PFSK-1 (cell line): Measurements from ENCODE around the gene ALOX15B.
A peak's percentile ranks its signal among the peaks of the same experiment; 100 is the strongest.

ENCODE experiments used
- FOXP2 ChIP-seq: optimal IDR thresholded peaks from 2 replicates; pipeline ENCODE3; 2011; ENCODE audit warnings: borderline replicate concordance, control low read depth, inconsistent platforms; ENCODE audit not compliant: insufficient read depth; ENCODE audit errors: extremely low read length, extremely low read depth
- POLR2AphosphoS5 ChIP-seq: IDR thresholded peaks from 2 replicates; pipeline ENCODE4 v1.6.1; 2012; ENCODE audit warnings: low read depth, mild to moderate bottlenecking, control low read depth, low read length, moderate library complexity
- SIN3A ChIP-seq: IDR thresholded peaks from 2 replicates; pipeline ENCODE4 v1.6.1; 2012; ENCODE audit warnings: mild to moderate bottlenecking, low read length, moderate library complexity, borderline replicate concordance; ENCODE audit not compliant: insufficient read depth
- TAF1 ChIP-seq: IDR thresholded peaks from 2 replicates; pipeline ENCODE4 v1.6.1; 2012; ENCODE audit warnings: low read length, control low read depth, borderline replicate concordance; ENCODE audit not compliant: insufficient read depth
- TF ChIP-seq, protein P1 (sequence below), 2 experiments: IDR thresholded peaks; 2 replicates each; pipeline versions ENCODE4 v1.6.1 to v1.8.0; 2011 to 2012; ENCODE audit warnings: low read depth in 2 of 2, low read length in 2 of 2, control low read depth in 1 of 2, inconsistent platforms in 1 of 2, mild to moderate bottlenecking in 1 of 2, moderate library complexity in 1 of 2; ENCODE audit not compliant: insufficient read depth in 1 of 2

The ALOX15B gene

DNA sequence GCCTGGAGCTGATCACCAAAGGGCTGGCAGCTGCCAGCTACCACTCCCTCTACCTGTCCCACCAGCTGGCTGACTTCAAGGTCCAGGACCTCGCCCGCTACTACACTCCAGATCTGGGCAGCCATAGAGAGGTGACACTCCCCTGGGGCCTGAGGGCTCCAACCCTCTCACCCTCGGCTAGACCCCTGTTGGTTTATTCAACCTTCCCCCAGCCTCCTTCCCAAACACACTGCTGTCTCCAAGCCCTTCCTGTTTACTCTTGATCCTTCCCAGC is 30.7 kb downstream of the ALOX15B start:
- TF ChIP-seq FOXP2 (no peak), POLR2AphosphoS5 (no peak), SIN3A (no peak), TAF1 (no peak)
- TF ChIP-seq, protein P1, sequence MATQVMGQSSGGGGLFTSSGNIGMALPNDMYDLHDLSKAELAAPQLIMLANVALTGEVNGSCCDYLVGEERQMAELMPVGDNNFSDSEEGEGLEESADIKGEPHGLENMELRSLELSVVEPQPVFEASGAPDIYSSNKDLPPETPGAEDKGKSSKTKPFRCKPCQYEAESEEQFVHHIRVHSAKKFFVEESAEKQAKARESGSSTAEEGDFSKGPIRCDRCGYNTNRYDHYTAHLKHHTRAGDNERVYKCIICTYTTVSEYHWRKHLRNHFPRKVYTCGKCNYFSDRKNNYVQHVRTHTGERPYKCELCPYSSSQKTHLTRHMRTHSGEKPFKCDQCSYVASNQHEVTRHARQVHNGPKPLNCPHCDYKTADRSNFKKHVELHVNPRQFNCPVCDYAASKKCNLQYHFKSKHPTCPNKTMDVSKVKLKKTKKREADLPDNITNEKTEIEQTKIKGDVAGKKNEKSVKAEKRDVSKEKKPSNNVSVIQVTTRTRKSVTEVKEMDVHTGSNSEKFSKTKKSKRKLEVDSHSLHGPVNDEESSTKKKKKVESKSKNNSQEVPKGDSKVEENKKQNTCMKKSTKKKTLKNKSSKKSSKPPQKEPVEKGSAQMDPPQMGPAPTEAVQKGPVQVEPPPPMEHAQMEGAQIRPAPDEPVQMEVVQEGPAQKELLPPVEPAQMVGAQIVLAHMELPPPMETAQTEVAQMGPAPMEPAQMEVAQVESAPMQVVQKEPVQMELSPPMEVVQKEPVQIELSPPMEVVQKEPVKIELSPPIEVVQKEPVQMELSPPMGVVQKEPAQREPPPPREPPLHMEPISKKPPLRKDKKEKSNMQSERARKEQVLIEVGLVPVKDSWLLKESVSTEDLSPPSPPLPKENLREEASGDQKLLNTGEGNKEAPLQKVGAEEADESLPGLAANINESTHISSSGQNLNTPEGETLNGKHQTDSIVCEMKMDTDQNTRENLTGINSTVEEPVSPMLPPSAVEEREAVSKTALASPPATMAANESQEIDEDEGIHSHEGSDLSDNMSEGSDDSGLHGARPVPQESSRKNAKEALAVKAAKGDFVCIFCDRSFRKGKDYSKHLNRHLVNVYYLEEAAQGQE (IDR thresholded peaks at IDR 0.05; ENCODE audit: insufficient read depth in 1 of 2, low read depth in 2 of 2, low read length in 2 of 2), result no peak

DNA sequence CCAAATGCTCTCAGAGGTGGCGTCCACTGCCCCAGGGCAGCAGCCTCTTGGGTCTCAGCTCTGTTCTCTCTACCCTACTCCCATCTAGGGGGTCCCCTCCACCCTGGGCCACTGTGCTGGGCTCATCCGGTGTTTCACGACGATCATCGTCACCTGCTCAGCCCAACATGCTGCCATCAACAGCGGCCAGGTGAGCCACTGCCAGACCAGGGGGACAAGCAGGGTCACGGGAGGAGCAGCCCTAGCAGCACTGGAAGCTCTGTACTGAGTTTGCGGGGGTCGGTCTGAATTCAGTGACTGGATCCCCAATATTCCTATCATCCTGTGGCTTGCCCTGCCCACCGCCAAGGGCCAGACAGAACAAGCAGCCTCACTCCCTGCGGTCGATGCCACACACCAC is 32.6 kb downstream of the ALOX15B start:
- no peak for TF ChIP-seq FOXP2
- no peak for TF ChIP-seq TAF1
- no peak for TF ChIP-seq SIN3A

DNA sequence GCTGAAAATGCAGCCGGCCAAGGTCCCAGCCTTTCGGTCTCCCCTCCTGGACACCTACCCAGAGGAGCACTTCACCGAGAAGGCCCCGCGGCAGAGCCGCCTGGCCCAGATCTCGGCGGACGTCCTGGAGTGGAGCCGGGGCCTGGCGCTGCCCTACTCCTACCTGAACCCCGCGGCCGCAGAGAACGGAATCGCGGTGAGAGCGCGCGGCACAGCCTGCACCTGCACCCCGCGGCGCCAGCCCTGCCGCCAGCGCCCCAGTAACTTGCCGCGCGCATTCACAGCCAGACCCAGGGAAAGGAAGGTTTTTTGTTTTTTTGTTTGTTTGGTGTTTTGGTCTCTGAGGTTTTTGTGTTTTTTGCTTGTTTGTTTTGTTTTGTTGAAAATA is 33.5 kb downstream of the ALOX15B start:
- TF ChIP-seq FOXP2 (no peak), POLR2AphosphoS5 (no peak), SIN3A (no peak), TAF1 (no peak)
- TF ChIP-seq, protein P1 (IDR thresholded peaks at IDR 0.05; ENCODE audit: insufficient read depth in 1 of 2, low read depth in 2 of 2, low read length in 2 of 2), result no peak

DNA sequence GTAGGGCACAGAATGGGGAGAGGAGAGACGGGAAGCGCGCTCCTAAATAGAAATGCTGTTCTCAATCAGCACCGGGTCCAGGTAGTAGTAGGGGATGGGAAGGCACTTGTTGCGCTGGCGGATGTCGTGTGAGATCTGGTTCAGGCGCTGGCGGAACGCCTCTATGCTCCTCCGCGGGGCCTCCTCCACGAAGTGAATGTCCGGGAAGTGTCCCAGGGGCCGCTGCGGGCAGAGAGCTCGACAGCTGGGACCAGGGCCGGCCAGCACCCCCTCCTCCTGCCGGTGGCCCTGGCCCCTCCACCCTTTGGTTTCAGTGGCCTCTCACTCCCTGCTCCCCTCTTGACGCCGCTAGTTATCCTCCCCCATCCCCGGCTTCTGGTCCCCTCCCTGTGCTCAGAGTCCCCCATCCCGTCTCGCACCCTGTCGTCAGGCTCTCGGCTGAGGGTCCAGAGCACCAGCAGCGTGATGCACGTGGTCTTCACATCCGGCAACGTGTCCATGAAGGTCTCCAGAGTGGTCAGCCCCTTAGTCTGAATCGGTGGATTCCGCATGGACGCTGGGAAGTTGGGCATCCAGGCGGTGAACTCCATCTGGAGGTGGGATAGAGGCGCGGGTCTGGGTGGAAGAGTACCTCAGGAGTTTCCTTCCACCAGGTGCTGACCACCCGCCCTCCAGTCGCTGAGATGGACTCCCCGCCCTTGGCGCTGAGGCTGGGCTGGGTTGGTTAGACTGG is 34.0 kb downstream of the ALOX15B start:
- TF ChIP-seq TAF1 (no peak), SIN3A (no peak), POLR2AphosphoS5 (no peak), FOXP2 (no peak)
- TF ChIP-seq, protein P1 (IDR thresholded peaks at IDR 0.05; ENCODE audit: insufficient read depth in 1 of 2, low read depth in 2 of 2, low read length in 2 of 2), result no peak

DNA sequence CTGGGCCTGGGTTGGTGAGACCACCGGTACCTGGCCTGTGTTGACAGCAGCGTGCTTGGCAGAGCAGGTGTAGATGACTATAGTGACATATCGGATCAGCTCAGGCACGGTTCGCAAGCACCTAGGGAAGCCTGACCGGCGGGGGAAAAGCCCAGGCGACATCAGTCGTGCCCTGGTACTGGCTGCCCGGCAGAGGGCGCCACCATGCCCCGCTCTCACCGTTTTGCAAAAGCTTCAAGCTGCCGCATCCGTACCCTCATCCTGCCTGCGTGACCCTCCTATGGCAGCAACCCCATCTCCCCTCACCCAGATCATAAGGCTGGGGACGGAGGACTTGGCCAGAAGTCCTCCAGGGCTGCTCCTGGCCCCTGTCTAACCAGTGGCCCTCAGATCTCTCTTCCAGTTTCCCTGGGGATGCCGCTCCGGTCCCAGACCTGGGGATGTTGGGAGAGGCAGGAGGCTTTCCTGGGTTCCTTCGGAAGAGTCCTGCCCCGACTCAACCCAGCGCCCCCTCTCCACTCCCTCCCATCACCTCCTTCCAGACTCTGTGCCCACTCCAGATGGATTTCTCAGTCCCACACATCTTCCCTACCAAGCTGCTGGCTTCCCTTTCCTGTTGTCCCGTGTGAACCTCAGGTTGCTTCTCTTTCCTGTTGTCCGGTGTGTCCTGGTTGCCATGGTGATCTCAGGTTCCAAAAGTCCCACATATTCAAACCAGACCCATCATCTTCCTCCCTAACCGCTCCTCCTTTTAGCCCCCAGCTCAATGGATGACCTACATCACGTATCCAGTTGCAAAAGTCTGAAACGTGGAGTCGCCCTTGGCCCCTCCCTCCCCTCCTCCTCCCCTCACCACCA is 35.0 kb downstream of the ALOX15B start:
- TF ChIP-seq, protein P1 (IDR thresholded peaks at IDR 0.05; ENCODE audit: insufficient read depth in 1 of 2, low read depth in 2 of 2, low read length in 2 of 2), result no peak
- TF ChIP-seq FOXP2 (peak; percentile 31), SIN3A (no peak)
